Endothelial cell of umbilical vein (primary cell): ENCODE results near the gene MAGI3.

Experiments used
- CTCF ChIP-seq, 2 donors: IDR thresholded peaks; 1 replicate in 1 of 2; 2 replicates in 1 of 2; pipeline ENCODE4 v1.5.1; 2011; ENCODE audit warnings: low read length in 2 of 2, mild to moderate bottlenecking in 2 of 2, moderate library complexity in 2 of 2, control low read depth in 1 of 2, inconsistent platforms in 1 of 2, low read depth in 1 of 2; ENCODE audit not compliant: insufficient read depth in 1 of 2; ENCODE audit errors: extremely low read depth in 1 of 2
- EZH2 ChIP-seq: IDR thresholded peaks from 2 replicates; pipeline ENCODE4 v1.6.1; 2012; ENCODE audit warnings: borderline replicate concordance, low read depth, mild to moderate bottlenecking, moderate library complexity, low read length, inconsistent platforms; ENCODE audit not compliant: severe bottlenecking

GRCh38 chr1:113681596-113682337 is 291.5 kb downstream of the MAGI3 start:
- TF ChIP-seq CTCF (IDR thresholded peaks at IDR 0.05; ENCODE audit: extremely low read depth in 1 of 2, insufficient read depth in 1 of 2, low read depth in 1 of 2, low read length in 2 of 2) (no peak), EZH2 (no peak)
